ENCODE results near the gene TNFRSF13B. TPM values are rescaled to one million over a fixed set of nuclear protein-coding genes. Genes with fewer than 3 reads are reported as not detected.
"Not testable (repeated sequence)": the region's sequence is repeated elsewhere in the genome, so short reads cannot be mapped to it uniquely, and the experiment has no call there.

The TNFRSF13B gene
- total and polyA plus RNA-seq, 2 donors (not counting 1 experiment from before 2014, with no cell fraction given), result not detected

- H3K27me3 ChIP-seq (ENCODE audit: control insufficient read depth, insufficient read depth, low read length), result peaks cover 6% of the 10 kb centered on the region
- H3K4me3 ChIP-seq (replicated peaks in 1 of 4; ENCODE audit: control extremely low read depth in 1 of 4, insufficient read depth in 1 of 4, low read depth in 3 of 4, low read length in 4 of 4), result no peak overlapping the region
- no peaks in the 10 kb centered on the region for H3K79me2 ChIP-seq (ENCODE audit: control insufficient read depth, insufficient read depth, low read length)
- no peak overlapping the region for H2AFZ ChIP-seq (ENCODE audit: low read length)
- TF ChIP-seq CTCF (conservative IDR thresholded peaks at IDR 0.05 in 1 of 2, IDR thresholded peaks at IDR 0.05 in 1 of 2; ENCODE audit: low read depth in 1 of 2, low read length in 2 of 2) (no peak), EZH2 (IDR thresholded peaks at IDR 0.05; ENCODE audit: low read length, missing control alignments) (no peak)
- no peak for DNase-seq (ENCODE audit: low read depth in 2 of 2)
- no peaks in the 10 kb centered on the region for H3K4me1 ChIP-seq (ENCODE audit: control insufficient read depth, extremely low read depth, insufficient read depth, low read length)
- no peak overlapping the region for H3K4me2 ChIP-seq (ENCODE audit: extremely low read depth, insufficient read depth, low read length)
- H3K9me3 ChIP-seq (ENCODE audit: control insufficient read depth, insufficient read depth, low read depth, low read length), result no peaks in the 10 kb centered on the region
- H3K9ac ChIP-seq (ENCODE audit: insufficient read depth, low read length), result no peak overlapping the region
- H3K36me3 ChIP-seq (ENCODE audit: control insufficient read depth, insufficient read depth, low read length), result no peaks in the 10 kb centered on the region
- no peaks in the 10 kb centered on the region for H4K20me1 ChIP-seq (ENCODE audit: control insufficient read depth, extremely low read depth, insufficient read depth, low read length)
- no peak overlapping the region for H3K27ac ChIP-seq (ENCODE audit: insufficient read depth, low read length)
These were observed 46.1 kb upstream of the TNFRSF13B start for GRCh38 chr17:17018021-17018441.

- Histone ChIP-seq H3K9me3 (ENCODE audit: control insufficient read depth, insufficient read depth, low read depth, low read length) (no peaks in the 10 kb centered on the region), H3K36me3 (ENCODE audit: control insufficient read depth, insufficient read depth, low read length) (no peaks in the 10 kb centered on the region), H3K4me3 (replicated peaks in 1 of 4; ENCODE audit: control extremely low read depth in 1 of 4, insufficient read depth in 1 of 4, low read depth in 3 of 4, low read length in 4 of 4) (no peak overlapping the region), H3K4me2 (ENCODE audit: extremely low read depth, insufficient read depth, low read length) (no peak overlapping the region), H4K20me1 (ENCODE audit: control insufficient read depth, extremely low read depth, insufficient read depth, low read length) (no peaks in the 10 kb centered on the region), H3K79me2 (ENCODE audit: control insufficient read depth, insufficient read depth, low read length) (no peaks in the 10 kb centered on the region), H2AFZ (ENCODE audit: low read length) (no peak overlapping the region), H3K9ac (ENCODE audit: insufficient read depth, low read length) (no peak overlapping the region), H3K27ac (ENCODE audit: insufficient read depth, low read length) (no peak overlapping the region), H3K4me1 (ENCODE audit: control insufficient read depth, extremely low read depth, insufficient read depth, low read length) (no peaks in the 10 kb centered on the region), H3K27me3 (ENCODE audit: control insufficient read depth, insufficient read depth, low read length) (peaks cover 3% of the 10 kb centered on the region)
- TF ChIP-seq CTCF (conservative IDR thresholded peaks at IDR 0.05 in 1 of 2, IDR thresholded peaks at IDR 0.05 in 1 of 2; ENCODE audit: low read depth in 1 of 2, low read length in 2 of 2) (no peak), EZH2 (IDR thresholded peaks at IDR 0.05; ENCODE audit: low read length, missing control alignments) (no peak)
- DNase-seq (ENCODE audit: low read depth in 2 of 2), result no peak
These were observed 45.6 kb upstream of the TNFRSF13B start for GRCh38 chr17:17017343-17018014.

GRCh38 chr17:17016199-17017197 is 44.6 kb upstream of the TNFRSF13B start:
- not testable (repeated sequence) for H3K27me3 ChIP-seq (ENCODE audit: control insufficient read depth, insufficient read depth, low read length); DNase-seq (ENCODE audit: low read depth in 2 of 2); H3K79me2 ChIP-seq (ENCODE audit: control insufficient read depth, insufficient read depth, low read length)

More at GRCh38 chr17:17016199-17017197, 44.6 kb upstream of the TNFRSF13B start:
- not testable (repeated sequence) for H3K4me3 ChIP-seq (replicated peaks in 1 of 4; ENCODE audit: control extremely low read depth in 1 of 4, insufficient read depth in 1 of 4, low read depth in 3 of 4, low read length in 4 of 4); H3K27ac ChIP-seq (ENCODE audit: insufficient read depth, low read length); H2AFZ ChIP-seq (ENCODE audit: low read length); H3K36me3 ChIP-seq (ENCODE audit: control insufficient read depth, insufficient read depth, low read length); H4K20me1 ChIP-seq (ENCODE audit: control insufficient read depth, extremely low read depth, insufficient read depth, low read length); H3K9me3 ChIP-seq (ENCODE audit: control insufficient read depth, insufficient read depth, low read depth, low read length); H3K4me1 ChIP-seq (ENCODE audit: control insufficient read depth, extremely low read depth, insufficient read depth, low read length); H3K9ac ChIP-seq (ENCODE audit: insufficient read depth, low read length); H3K4me2 ChIP-seq (ENCODE audit: extremely low read depth, insufficient read depth, low read length)
